PC-3 (cell line): ENCODE results near the gene LINC01488. TPM values are rescaled to one million over a fixed set of nuclear protein-coding genes. Genes with fewer than 3 reads are reported as not detected.

Experiments
- ATAC-seq: fragments of 200-7000 bp; cut with Tn5 transposase; 2 replicates; pipeline ENCODE4 v1.9.1; 2020; ENCODE audit warnings: mild to moderate bottlenecking, moderate library complexity
- BruUV-seq: library from RNA; stranded (reverse); fragments of 400-500 nt; replicated peaks from 2 replicates; lab custom pipeline; 2021; lab: Mats Ljungman, UMichigan
- CTCF ChIA-PET: fragments of 300-600 bp; sonication (Branson Sonifier 250); formaldehyde crosslinking; loops from one replicate; lab custom pipeline; 2022; ENCODE audit warnings: antibody characterized with exemption; lab: Charles Lee
- POLR2A ChIA-PET: fragments of 300-600 bp; sonication (Branson Sonifier 250); formaldehyde crosslinking; loops from one replicate; lab custom pipeline; 2022; ENCODE audit warnings: antibody characterized with exemption; ENCODE audit not compliant: unreplicated experiment; lab: Charles Lee
- DNase-seq: peaks from one replicate; pipeline ENCODE4 v3.0.0-alpha.2; 2015
- H2AFZ ChIP-seq: fragments of 300-600 bp; sonication (generic); 2 replicates; pipeline ENCODE4 v1.6.0; 2016; ENCODE audit warnings: antibody characterized with exemption, low read length
- H3F3A ChIP-seq: fragments of 300-600 bp; sonication (generic); one replicate; pipeline ENCODE4 v1.6.0; 2017; ENCODE audit warnings: antibody characterized with exemption, low read length, control low read depth, mild to moderate bottlenecking; ENCODE audit not compliant: unreplicated experiment
- H3K27ac ChIP-seq: fragments of 300-600 bp; sonication (generic); 2 replicates; pipeline ENCODE4 v1.5.1; 2016; ENCODE audit warnings: mild to moderate bottlenecking, low read length
- H3K27me3 ChIP-seq: fragments of 300-600 bp; sonication (generic); 2 replicates; pipeline ENCODE4 v1.6.1; 2016; ENCODE audit warnings: low read length, mixed read lengths
- H3K36me3 ChIP-seq: fragments of 300-600 bp; sonication (generic); 2 replicates; pipeline ENCODE4 v1.6.1; 2016; ENCODE audit warnings: low read depth, mixed run types, low read length, mixed read lengths
- H3K4me1 ChIP-seq: fragments of 300-600 bp; sonication (generic); 2 replicates; pipeline ENCODE4 v1.5.1; 2016; ENCODE audit warnings: low read length; ENCODE audit not compliant: insufficient read depth
- H3K4me2 ChIP-seq: fragments of 300-600 bp; sonication (generic); 2 replicates; pipeline ENCODE4 v1.6.0; 2016; ENCODE audit warnings: low read length
- H3K4me3 ChIP-seq: fragments of 300-600 bp; sonication (generic); 2 replicates; pipeline ENCODE4 v1.5.1; 2016; ENCODE audit warnings: mild to moderate bottlenecking, low read length, mixed read lengths
- H3K79me2 ChIP-seq: fragments of 300-600 bp; sonication (generic); 2 replicates; pipeline ENCODE4 v1.6.1; 2017; ENCODE audit warnings: low read length, mixed read lengths
- H3K9ac ChIP-seq: fragments of 300-600 bp; sonication (generic); 2 replicates; pipeline ENCODE4 v1.6.0; 2016; ENCODE audit warnings: mild to moderate bottlenecking, low read length
- H3K9me2 ChIP-seq: fragments of 300-600 bp; sonication (generic); replicated peaks from 2 replicates; pipeline ENCODE4 v1.6.1; 2016; ENCODE audit warnings: mixed run types, low read length, mixed read lengths
- H3K9me3 ChIP-seq: fragments of 300-600 bp; sonication (generic); 2 replicates; pipeline ENCODE4 v1.6.1; 2016; ENCODE audit warnings: low read length, mixed read lengths
- H4K20me1 ChIP-seq: fragments of 300-600 bp; sonication (generic); 2 replicates; pipeline ENCODE4 v1.6.1; 2016; ENCODE audit warnings: low read length, mixed read lengths
- EZH2 ChIP-seq: fragments of 300-600 bp; sonication (generic); IDR thresholded peaks from one replicate; pipeline ENCODE4 v1.6.1; 2017; ENCODE audit warnings: antibody characterized with exemption, mild to moderate bottlenecking, low read length; ENCODE audit not compliant: unreplicated experiment
- EZH2phosphoT487 ChIP-seq: fragments of 300-600 bp; sonication (generic); IDR thresholded peaks from 2 replicates; pipeline ENCODE4 v1.6.1; 2018; ENCODE audit warnings: mild to moderate bottlenecking, antibody characterized with exemption, low read length, borderline replicate concordance
- intact Hi-C: fragments of 100-400 bp; cut with micrococcal nuclease; formaldehyde crosslinking; loops from 2 replicates; pipeline ENCODE4 v1.9.0; 2023
- total RNA-seq: library from RNA; depleted of rRNA; stranded (reverse); fragments of >200 nt; gene quantifications from 2 replicates; pipeline ENCODE4 v1.2.3, GENCODE V29; 2014
- TF ChIP-seq, protein P1 (sequence below): fragments of 300-600 bp; sonication (generic); conservative IDR thresholded peaks from 2 replicates; pipeline ENCODE4 v1.5.1; 2017; ENCODE audit warnings: antibody characterized with exemption, low read depth, mild to moderate bottlenecking, low read length

LINC01488 gene
- total RNA-seq, 1 experiment from 2014 or later, result not detected

DNA sequence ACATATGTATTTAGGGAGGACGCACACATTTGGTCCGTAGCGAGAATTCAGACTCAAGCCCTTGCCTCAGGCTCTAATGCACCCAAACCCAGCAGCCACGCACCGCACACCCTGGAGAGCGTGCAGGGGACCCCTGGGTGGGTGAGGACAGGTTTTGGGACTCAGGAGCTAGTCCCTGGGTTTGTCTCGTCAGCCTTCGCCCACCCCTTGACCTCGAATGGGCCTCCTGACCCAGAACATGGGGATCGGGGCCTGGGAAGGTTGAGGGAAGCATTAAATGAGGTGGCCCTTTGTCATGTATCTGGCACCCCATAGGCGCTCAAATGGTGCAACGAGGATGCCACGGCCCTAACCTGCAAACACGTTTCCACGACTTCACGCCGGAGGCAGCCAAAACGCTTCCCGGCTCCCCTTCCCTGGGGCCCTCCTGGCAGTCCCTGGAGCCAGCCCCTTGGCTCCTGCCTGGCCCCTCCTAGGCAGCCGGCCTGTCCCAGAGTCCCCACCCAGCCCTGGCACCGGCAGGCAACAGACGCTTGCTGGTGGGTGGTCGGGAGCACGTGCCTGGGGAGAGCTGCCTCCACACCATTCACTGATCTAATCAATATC lies 5.5 kb upstream of the LINC01488 start:
- no peaks in the 10 kb centered on the region for H3K36me3 ChIP-seq
- DNase-seq, result no peak
- TF ChIP-seq EZH2phosphoT487, result no peak

DNA sequence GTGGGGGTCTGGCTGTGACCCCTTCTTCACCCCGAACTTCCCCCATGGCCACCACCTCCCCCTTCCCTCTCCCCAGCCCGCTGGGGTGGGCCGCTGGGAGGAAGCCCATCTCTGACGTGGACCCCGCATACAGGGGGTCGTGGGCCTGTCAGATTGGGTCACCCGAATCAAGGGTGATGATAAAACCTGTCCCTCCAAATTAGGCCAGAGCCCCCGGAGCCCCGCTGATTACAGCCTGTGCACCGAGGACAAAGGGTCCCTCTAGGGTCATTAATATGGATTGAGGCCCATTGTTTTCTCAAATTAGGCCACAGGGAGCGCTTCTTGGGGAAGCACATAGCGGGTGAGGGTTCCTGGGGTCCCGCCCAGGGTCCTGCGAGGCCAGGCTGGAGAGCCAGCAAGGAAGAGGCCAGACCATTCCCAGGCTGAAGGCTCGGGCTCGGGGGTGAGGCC lies 4.9 kb upstream of the LINC01488 start:
- Histone ChIP-seq H3K27me3 (no peaks in the 10 kb centered on the region), H3K4me2 (no peak overlapping the region), H3K9me2 (no peaks in the 10 kb centered on the region), H3K27ac (no peak overlapping the region), H3K4me3 (no peak overlapping the region), H3K4me1 (peaks cover 18% of the 10 kb centered on the region), H3K9me3 (no peaks in the 10 kb centered on the region), H2AFZ (no peak overlapping the region), H3K9ac (no peak overlapping the region), H3K79me2 (no peaks in the 10 kb centered on the region), H3F3A (no peaks in the 10 kb centered on the region), H4K20me1 (no peaks in the 10 kb centered on the region), H3K36me3 (no peaks in the 10 kb centered on the region)
- ChIA-PET CTCF (no interaction called here), POLR2A (no interaction called here)
- intact Hi-C loops, result no loop called here
- ATAC-seq (no peak), DNase-seq (no peak)
- BruUV-seq, result no TSS peak
- TF ChIP-seq EZH2phosphoT487 (no peak), EZH2 (no peak)
- TF ChIP-seq, protein P1, sequence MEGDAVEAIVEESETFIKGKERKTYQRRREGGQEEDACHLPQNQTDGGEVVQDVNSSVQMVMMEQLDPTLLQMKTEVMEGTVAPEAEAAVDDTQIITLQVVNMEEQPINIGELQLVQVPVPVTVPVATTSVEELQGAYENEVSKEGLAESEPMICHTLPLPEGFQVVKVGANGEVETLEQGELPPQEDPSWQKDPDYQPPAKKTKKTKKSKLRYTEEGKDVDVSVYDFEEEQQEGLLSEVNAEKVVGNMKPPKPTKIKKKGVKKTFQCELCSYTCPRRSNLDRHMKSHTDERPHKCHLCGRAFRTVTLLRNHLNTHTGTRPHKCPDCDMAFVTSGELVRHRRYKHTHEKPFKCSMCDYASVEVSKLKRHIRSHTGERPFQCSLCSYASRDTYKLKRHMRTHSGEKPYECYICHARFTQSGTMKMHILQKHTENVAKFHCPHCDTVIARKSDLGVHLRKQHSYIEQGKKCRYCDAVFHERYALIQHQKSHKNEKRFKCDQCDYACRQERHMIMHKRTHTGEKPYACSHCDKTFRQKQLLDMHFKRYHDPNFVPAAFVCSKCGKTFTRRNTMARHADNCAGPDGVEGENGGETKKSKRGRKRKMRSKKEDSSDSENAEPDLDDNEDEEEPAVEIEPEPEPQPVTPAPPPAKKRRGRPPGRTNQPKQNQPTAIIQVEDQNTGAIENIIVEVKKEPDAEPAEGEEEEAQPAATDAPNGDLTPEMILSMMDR, result no peak

More for the DNA sequence above, 5.5 kb upstream of the LINC01488 start:
- ATAC-seq, result no peak
- Histone ChIP-seq H3K9ac (no peak overlapping the region), H3K4me2 (no peak overlapping the region), H3K4me1 (peaks cover 17% of the 10 kb centered on the region), H3K4me3 (no peak overlapping the region), H3F3A (no peaks in the 10 kb centered on the region), H3K27ac (no peak overlapping the region), H4K20me1 (no peaks in the 10 kb centered on the region), H3K79me2 (no peaks in the 10 kb centered on the region), H3K9me2 (no peaks in the 10 kb centered on the region), H3K27me3 (no peaks in the 10 kb centered on the region), H2AFZ (no peak overlapping the region), H3K9me3 (no peaks in the 10 kb centered on the region)
- intact Hi-C loops, result no loop called here
- POLR2A ChIA-PET, result no interaction called here
- CTCF ChIA-PET, result no interaction called here
- BruUV-seq, result no TSS peak

GRCh38 chr11:69477086-69477485 lies 4.4 kb upstream of the LINC01488 start:
- H2AFZ ChIP-seq, result no peak overlapping the region
- DNase-seq (no peak), ATAC-seq (no peak)
- H3K4me3 ChIP-seq, result no peak overlapping the region
- H3K9me3 ChIP-seq, result no peaks in the 10 kb centered on the region
- TF ChIP-seq, protein P1, result no peak
- TF ChIP-seq EZH2phosphoT487, result no peak
- TF ChIP-seq EZH2, result no peak
- no peaks in the 10 kb centered on the region for H3K27me3 ChIP-seq
- no peaks in the 10 kb centered on the region for H4K20me1 ChIP-seq
- no peak overlapping the region for H3K27ac ChIP-seq
- no peaks in the 10 kb centered on the region for H3K79me2 ChIP-seq
- no peaks in the 10 kb centered on the region for H3K9me2 ChIP-seq
- intact Hi-C loops, result no loop called here
- BruUV-seq, result no TSS peak
- no peaks in the 10 kb centered on the region for H3K36me3 ChIP-seq
- H3K4me1 ChIP-seq, result peaks cover 18% of the 10 kb centered on the region
- H3K9ac ChIP-seq, result no peak overlapping the region
- no peak overlapping the region for H3K4me2 ChIP-seq
- CTCF ChIA-PET, result no interaction called here
- no peaks in the 10 kb centered on the region for H3F3A ChIP-seq
- POLR2A ChIA-PET, result no interaction called here
